HEK293 (cell line): ENCODE measurements around the gene CKM.

Experiments
- CTCF ChIA-PET: fragments of 350-600 bp; formaldehyde crosslinking; extraction: SDS; loops from one replicate; lab custom pipeline; 2021; ENCODE audit warnings: antibody characterized with exemption; lab: Yijun Ruan, JAX
- POLR2A ChIA-PET: fragments of 300-600 bp; formaldehyde crosslinking; extraction: SDS; loops from one replicate; lab custom pipeline; 2020; ENCODE audit warnings: antibody characterized with exemption, inconsistent platforms; lab: Yijun Ruan, JAX
- H3K27ac ChIP-seq: fragments of 200-500 bp; sonication (Bioruptor generic); 2 replicates; pipeline ENCODE4 v1.5.1; 2014; ENCODE audit warnings: low read depth, low read length, control low read depth, inconsistent platforms; ENCODE audit errors: extremely low read depth
- H3K36me3 ChIP-seq, 2 experiments: fragments of 200-500 bp in 1 of 2; sonication (Bioruptor generic) in 1 of 2; 1 replicate in 1 of 2; 2 replicates in 1 of 2; pipeline ENCODE4 v1.5.1; 2014 to 2017; ENCODE audit warnings: inconsistent platforms in 2 of 2, low read length in 2 of 2; ENCODE audit not compliant: control insufficient read depth in 2 of 2, insufficient read depth in 1 of 2
- H3K4me1 ChIP-seq: fragments of 200-500 bp; sonication (Bioruptor generic); 2 replicates; pipeline ENCODE4 v1.5.1; 2014; ENCODE audit warnings: mild to moderate bottlenecking, low read length, inconsistent platforms; ENCODE audit not compliant: control insufficient read depth, insufficient read depth
- H3K4me3 ChIP-seq: 2 replicates; pipeline ENCODE4 v1.5.1; 2011; ENCODE audit warnings: low read depth, mild to moderate bottlenecking, control low read depth, low read length, moderate library complexity
- H3K9me3 ChIP-seq: fragments of 200-500 bp; sonication (Bioruptor generic); 2 replicates; pipeline ENCODE4 v1.5.1; 2014; ENCODE audit warnings: low read depth, low read length, inconsistent platforms; ENCODE audit not compliant: control insufficient read depth, insufficient read depth
- BCL11A ChIP-seq: fragments of 450-650 bp; formaldehyde crosslinking; IDR thresholded peaks from 2 replicates; pipeline ENCODE4 v1.5.1; 2016; ENCODE audit warnings: low read depth, missing biosample characterization, missing genetic modification characterization
- BCL11B ChIP-seq: fragments of 450-650 bp; formaldehyde crosslinking; IDR thresholded peaks from 2 replicates; pipeline ENCODE4 v1.5.1; 2016; ENCODE audit warnings: low read depth, missing biosample characterization, missing genetic modification characterization
- GLI2 ChIP-seq: fragments of 450-650 bp; formaldehyde crosslinking; IDR thresholded peaks from 2 replicates; pipeline ENCODE4; 2017; ENCODE audit warnings: missing biosample characterization, missing genetic modification characterization, low read depth, borderline replicate concordance
- GLIS1 ChIP-seq: fragments of 450-650 bp; formaldehyde crosslinking; IDR thresholded peaks from 2 replicates; pipeline ENCODE4 v1.5.1; 2016; ENCODE audit warnings: missing biosample characterization, missing genetic modification characterization
- GLIS2 ChIP-seq: fragments of 450-650 bp; formaldehyde crosslinking; IDR thresholded peaks from 2 replicates; pipeline ENCODE4 v1.5.1; 2016; ENCODE audit warnings: missing biosample characterization, missing genetic modification characterization
- PATZ1 ChIP-seq: fragments of 450-650 bp; formaldehyde crosslinking; IDR thresholded peaks from 2 replicates; pipeline ENCODE4 v1.5.1; 2016; ENCODE audit warnings: missing biosample characterization, missing genetic modification characterization
- SP2 ChIP-seq: fragments of 450-650 bp; formaldehyde crosslinking; IDR thresholded peaks from 2 replicates; pipeline ENCODE4 v1.5.1; 2016; ENCODE audit warnings: missing biosample characterization, missing genetic modification characterization
- ZBTB20 ChIP-seq: fragments of 450-650 bp; formaldehyde crosslinking; IDR thresholded peaks from 2 replicates; pipeline ENCODE4 v1.5.1; 2016; ENCODE audit warnings: missing biosample characterization, missing genetic modification characterization
- ZBTB7A ChIP-seq: fragments of 450-650 bp; formaldehyde crosslinking; IDR thresholded peaks from 2 replicates; pipeline ENCODE4 v1.5.1; 2016; ENCODE audit warnings: low read depth, missing biosample characterization, missing genetic modification characterization
- ZBTB8A ChIP-seq: fragments of 450-650 bp; formaldehyde crosslinking; IDR thresholded peaks from 2 replicates; pipeline ENCODE4 v1.5.1; 2016; ENCODE audit warnings: missing biosample characterization, missing genetic modification characterization
- ZFP69B ChIP-seq: fragments of 450-650 bp; formaldehyde crosslinking; IDR thresholded peaks from 2 replicates; pipeline ENCODE4 v1.5.1; 2016; ENCODE audit warnings: missing biosample characterization, missing genetic modification characterization
- ZIC2 ChIP-seq: fragments of 450-650 bp; formaldehyde crosslinking; IDR thresholded peaks from 2 replicates; pipeline ENCODE4 v1.5.1; 2016; ENCODE audit warnings: missing biosample characterization, missing genetic modification characterization
- ZNF132 ChIP-seq: fragments of 450-650 bp; formaldehyde crosslinking; IDR thresholded peaks from 2 replicates; pipeline ENCODE4 v1.5.1; 2017; ENCODE audit warnings: missing biosample characterization, missing genetic modification characterization, borderline replicate concordance
- ZNF214 ChIP-seq: fragments of 450-650 bp; formaldehyde crosslinking; IDR thresholded peaks from 2 replicates; pipeline ENCODE4 v1.5.1; 2017; ENCODE audit warnings: missing biosample characterization, mild to moderate bottlenecking, missing genetic modification characterization, borderline replicate concordance
- ZNF221 ChIP-seq: fragments of 450-650 bp; formaldehyde crosslinking; IDR thresholded peaks from 2 replicates; pipeline ENCODE4 v1.5.1; 2017; ENCODE audit warnings: missing biosample characterization, missing genetic modification characterization, borderline replicate concordance
- ZNF223 ChIP-seq: fragments of 450-650 bp; formaldehyde crosslinking; IDR thresholded peaks from 2 replicates; pipeline ENCODE4 v1.5.1; 2016; ENCODE audit warnings: missing biosample characterization, missing genetic modification characterization
- ZNF433 ChIP-seq: fragments of 450-650 bp; formaldehyde crosslinking; IDR thresholded peaks from 2 replicates; pipeline ENCODE4 v1.5.1; 2016; ENCODE audit warnings: missing biosample characterization, missing genetic modification characterization, low read depth
- ZNF610 ChIP-seq: fragments of 450-650 bp; formaldehyde crosslinking; IDR thresholded peaks from 2 replicates; pipeline ENCODE4 v1.5.1; 2016; ENCODE audit warnings: missing biosample characterization, missing genetic modification characterization, borderline replicate concordance
- ZNF776 ChIP-seq: fragments of 450-650 bp; formaldehyde crosslinking; IDR thresholded peaks from 2 replicates; pipeline ENCODE4 v1.5.0; 2017; ENCODE audit warnings: missing biosample characterization, missing genetic modification characterization, borderline replicate concordance
- ZNF792 ChIP-seq: fragments of 450-650 bp; formaldehyde crosslinking; IDR thresholded peaks from 2 replicates; pipeline ENCODE4 v1.5.1; 2016; ENCODE audit warnings: missing biosample characterization, missing genetic modification characterization
- ZXDB ChIP-seq: fragments of 450-650 bp; formaldehyde crosslinking; IDR thresholded peaks from 2 replicates; pipeline ENCODE4 v1.5.1; 2016; ENCODE audit warnings: missing biosample characterization, missing genetic modification characterization
- TF ChIP-seq, protein P1 (sequence below): fragments of 450-650 bp; formaldehyde crosslinking; IDR thresholded peaks from 2 replicates; pipeline ENCODE4 v1.5.1; 2016; ENCODE audit warnings: missing biosample characterization, missing genetic modification characterization
- TF ChIP-seq, protein P2 (sequence below): fragments of 450-650 bp; formaldehyde crosslinking; IDR thresholded peaks from 2 replicates; pipeline ENCODE4 v1.5.1; 2016; ENCODE audit warnings: missing biosample characterization, missing genetic modification characterization
- TF ChIP-seq, protein P3 (sequence below): fragments of 450-650 bp; formaldehyde crosslinking; IDR thresholded peaks from 2 replicates; pipeline ENCODE4 v1.5.1; 2016; ENCODE audit warnings: missing biosample characterization, missing genetic modification characterization
- TF ChIP-seq, protein P4 (sequence below): fragments of 450-650 bp; formaldehyde crosslinking; IDR thresholded peaks from 2 replicates; pipeline ENCODE4; 2016; ENCODE audit warnings: missing biosample characterization, missing genetic modification characterization

The CKM gene

GRCh38 chr19:45349126-45349415 lies 26.4 kb upstream of the CKM start:
- Histone ChIP-seq H3K4me1 (no peaks in the 10 kb centered on the region), H3K36me3 (peaks cover 9 to 64% of the 10 kb centered on the region in 2 experiments), H3K9me3 (no peaks in the 10 kb centered on the region), H3K27ac (no peak overlapping the region), H3K4me3 (no peak overlapping the region)
- peak; percentile 4; the same call in 1 of the 2 replicates for TF ChIP-seq ZXDB (tag by site-specific recombination)
- no peak for TF ChIP-seq ZNF221 (tag by site-specific recombination)
- no peak for TF ChIP-seq ZNF610 (tag by site-specific recombination)
- peak; percentile 96 for TF ChIP-seq BCL11B (tag by site-specific recombination)
- peak; percentile 94 for TF ChIP-seq BCL11A
- 0 out of 2 replicates have a peak, but pooled peaks have one; percentile 37 for TF ChIP-seq ZBTB7A (tag by site-specific recombination)
- TF ChIP-seq ZNF433 (tag by site-specific recombination), result no peak
- ChIA-PET CTCF (no interaction called here), POLR2A (no interaction called here)

GRCh38 chr19:45348367-45349125 lies 25.9 kb upstream of the CKM start:
- H3K4me1 ChIP-seq, result no peaks in the 10 kb centered on the region
- POLR2A ChIA-PET, result no interaction called here
- TF ChIP-seq, protein P1, sequence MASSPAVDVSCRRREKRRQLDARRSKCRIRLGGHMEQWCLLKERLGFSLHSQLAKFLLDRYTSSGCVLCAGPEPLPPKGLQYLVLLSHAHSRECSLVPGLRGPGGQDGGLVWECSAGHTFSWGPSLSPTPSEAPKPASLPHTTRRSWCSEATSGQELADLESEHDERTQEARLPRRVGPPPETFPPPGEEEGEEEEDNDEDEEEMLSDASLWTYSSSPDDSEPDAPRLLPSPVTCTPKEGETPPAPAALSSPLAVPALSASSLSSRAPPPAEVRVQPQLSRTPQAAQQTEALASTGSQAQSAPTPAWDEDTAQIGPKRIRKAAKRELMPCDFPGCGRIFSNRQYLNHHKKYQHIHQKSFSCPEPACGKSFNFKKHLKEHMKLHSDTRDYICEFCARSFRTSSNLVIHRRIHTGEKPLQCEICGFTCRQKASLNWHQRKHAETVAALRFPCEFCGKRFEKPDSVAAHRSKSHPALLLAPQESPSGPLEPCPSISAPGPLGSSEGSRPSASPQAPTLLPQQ (tag by site-specific recombination), result peak; percentile 88
- TF ChIP-seq ZNF792 (tag by site-specific recombination) (no peak), ZNF132 (tag by site-specific recombination) (no peak), ZBTB8A (no peak), ZIC2 (tag by site-specific recombination) (peak; percentile 50), ZXDB (tag by site-specific recombination) (peak; percentile 52; the same call in 1 of the 2 replicates), ZFP69B (tag by site-specific recombination) (peak; percentile 59; the same call in 1 of the 2 replicates), ZNF776 (tag by site-specific recombination) (no peak), SP2 (no peak), ZBTB20 (no peak), PATZ1 (tag by site-specific recombination) (0 out of 2 replicates have a peak, but pooled peaks have one; percentile 7), GLIS1 (tag by site-specific recombination) (no peak), ZNF214 (no peak), ZNF223 (no peak), GLI2 (tag by site-specific recombination) (no peak), GLIS2 (tag by site-specific recombination) (no peak)
- TF ChIP-seq, protein P2, sequence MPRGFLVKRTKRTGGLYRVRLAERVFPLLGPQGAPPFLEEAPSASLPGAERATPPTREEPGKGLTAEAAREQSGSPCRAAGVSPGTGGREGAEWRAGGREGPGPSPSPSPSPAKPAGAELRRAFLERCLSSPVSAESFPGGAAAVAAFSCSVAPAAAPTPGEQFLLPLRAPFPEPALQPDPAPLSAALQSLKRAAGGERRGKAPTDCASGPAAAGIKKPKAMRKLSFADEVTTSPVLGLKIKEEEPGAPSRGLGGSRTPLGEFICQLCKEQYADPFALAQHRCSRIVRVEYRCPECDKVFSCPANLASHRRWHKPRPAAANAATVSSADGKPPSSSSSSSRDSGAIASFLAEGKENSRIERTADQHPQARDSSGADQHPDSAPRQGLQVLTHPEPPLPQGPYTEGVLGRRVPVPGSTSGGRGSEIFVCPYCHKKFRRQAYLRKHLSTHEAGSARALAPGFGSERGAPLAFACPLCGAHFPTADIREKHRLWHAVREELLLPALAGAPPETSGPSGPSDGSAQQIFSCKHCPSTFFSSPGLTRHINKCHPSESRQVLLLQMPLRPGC (tag by site-specific recombination), result no peak
- TF ChIP-seq, protein P3, sequence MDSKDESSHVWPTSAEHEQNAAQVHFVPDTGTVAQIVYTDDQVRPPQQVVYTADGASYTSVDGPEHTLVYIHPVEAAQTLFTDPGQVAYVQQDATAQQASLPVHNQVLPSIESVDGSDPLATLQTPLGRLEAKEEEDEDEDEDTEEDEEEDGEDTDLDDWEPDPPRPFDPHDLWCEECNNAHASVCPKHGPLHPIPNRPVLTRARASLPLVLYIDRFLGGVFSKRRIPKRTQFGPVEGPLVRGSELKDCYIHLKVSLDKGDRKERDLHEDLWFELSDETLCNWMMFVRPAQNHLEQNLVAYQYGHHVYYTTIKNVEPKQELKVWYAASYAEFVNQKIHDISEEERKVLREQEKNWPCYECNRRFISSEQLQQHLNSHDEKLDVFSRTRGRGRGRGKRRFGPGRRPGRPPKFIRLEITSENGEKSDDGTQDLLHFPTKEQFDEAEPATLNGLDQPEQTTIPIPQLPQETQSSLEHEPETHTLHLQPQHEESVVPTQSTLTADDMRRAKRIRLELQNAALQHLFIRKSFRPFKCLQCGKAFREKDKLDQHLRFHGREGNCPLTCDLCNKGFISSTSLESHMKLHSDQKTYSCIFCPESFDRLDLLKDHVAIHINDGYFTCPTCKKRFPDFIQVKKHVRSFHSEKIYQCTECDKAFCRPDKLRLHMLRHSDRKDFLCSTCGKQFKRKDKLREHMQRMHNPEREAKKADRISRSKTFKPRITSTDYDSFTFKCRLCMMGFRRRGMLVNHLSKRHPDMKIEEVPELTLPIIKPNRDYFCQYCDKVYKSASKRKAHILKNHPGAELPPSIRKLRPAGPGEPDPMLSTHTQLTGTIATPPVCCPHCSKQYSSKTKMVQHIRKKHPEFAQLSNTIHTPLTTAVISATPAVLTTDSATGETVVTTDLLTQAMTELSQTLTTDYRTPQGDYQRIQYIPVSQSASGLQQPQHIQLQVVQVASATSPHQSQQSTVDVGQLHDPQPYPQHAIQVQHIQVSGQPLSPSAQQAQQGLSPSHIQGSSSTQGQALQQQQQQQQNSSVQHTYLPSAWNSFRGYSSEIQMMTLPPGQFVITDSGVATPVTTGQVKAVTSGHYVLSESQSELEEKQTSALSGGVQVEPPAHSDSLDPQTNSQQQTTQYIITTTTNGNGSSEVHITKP (tag by site-specific recombination), result peak; percentile 29; the same call in 1 of the 2 replicates
- TF ChIP-seq, protein P4, sequence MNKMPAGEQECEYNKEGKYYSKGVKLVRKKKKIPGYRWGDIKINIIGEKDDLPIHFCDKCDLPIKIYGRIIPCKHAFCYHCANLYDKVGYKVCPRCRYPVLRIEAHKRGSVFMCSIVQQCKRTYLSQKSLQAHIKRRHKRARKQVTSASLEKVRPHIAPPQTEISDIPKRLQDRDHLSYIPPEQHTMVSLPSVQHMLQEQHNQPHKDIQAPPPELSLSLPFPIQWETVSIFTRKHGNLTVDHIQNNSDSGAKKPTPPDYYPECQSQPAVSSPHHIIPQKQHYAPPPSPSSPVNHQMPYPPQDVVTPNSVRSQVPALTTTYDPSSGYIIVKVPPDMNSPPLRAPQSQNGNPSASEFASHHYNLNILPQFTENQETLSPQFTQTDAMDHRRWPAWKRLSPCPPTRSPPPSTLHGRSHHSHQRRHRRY (tag by site-specific recombination), result no peak
- H3K9me3 ChIP-seq, result no peaks in the 10 kb centered on the region
- CTCF ChIA-PET, result no interaction called here
- H3K27ac ChIP-seq, result no peak overlapping the region
- no peak overlapping the region for H3K4me3 ChIP-seq
- H3K36me3 ChIP-seq, result peaks cover 9 to 59% of the 10 kb centered on the region in 2 experiments
